ENCODE measurements around the gene RNF2. TPM values are rescaled to one million over a fixed set of nuclear protein-coding genes. Genes with fewer than 3 reads are reported as not detected.

Gene RNF2
- total RNA-seq, 1 experiment from 2014 or later = 75.3 TPM

GRCh38 chr1:185059950-185060571, 14.7 kb downstream of the RNF2 start:
- Mint-ChIP-seq H3K27ac (no peak overlapping the region), H3K9me3 (peaks cover 5 to 21% of the 10 kb centered on the region in 2 experiments; a peak in 4 of 5 replicates), H3K36me3 (ENCODE audit: insufficient read depth in 1 of 3, low read depth in 3 of 3) (peaks cover 7 to 28% (median 25%) of the 10 kb centered on the region in 3 experiments), H3K27me3 (ENCODE audit: low read depth) (no peaks in the 10 kb centered on the region), H3K4me1 (peaks cover 17 to 25% of the 10 kb centered on the region in 2 experiments), H3K4me3 (no peak overlapping the region)
- DNase-seq = no peak
- H2BK12ac ChIP-seq (ENCODE audit: insufficient read length, low read depth, low read length) = no peak overlapping the region
- no peak overlapping the region for H3K4me2 ChIP-seq (ENCODE audit: insufficient read depth, insufficient read length, low read length)
- no peak overlapping the region for H3K9ac ChIP-seq (ENCODE audit: extremely low read depth, insufficient read length, low read length)
- H3K27me3 ChIP-seq (ENCODE audit: insufficient read depth, low read length) = no peaks in the 10 kb centered on the region
- no peaks in the 10 kb centered on the region for H3K9me3 ChIP-seq (ENCODE audit: control insufficient read depth, low read depth, low read length)
- peaks cover 3% of the 10 kb centered on the region for H3K79me1 ChIP-seq (ENCODE audit: insufficient read depth, low read depth, low read length, poor library complexity, severe bottlenecking)
- no peak overlapping the region for H2AFZ ChIP-seq (ENCODE audit: low read length)
- H2BK120ac ChIP-seq (ENCODE audit: low read depth, low read length, poor library complexity, severe bottlenecking) = no peak overlapping the region
- no peak overlapping the region for H3K4ac ChIP-seq (ENCODE audit: low read depth, low read length)
- no peak overlapping the region for H2BK5ac ChIP-seq (ENCODE audit: insufficient read length, low read length)
- H3K56ac ChIP-seq (ENCODE audit: insufficient read length, low read depth, low read length) = no peak overlapping the region
- no peak overlapping the region for H4K8ac ChIP-seq (replicated peaks; ENCODE audit: insufficient read length, low read depth, low read length)
- no peaks in the 10 kb centered on the region for H4K20me1 ChIP-seq (ENCODE audit: control insufficient read depth, insufficient read depth, insufficient read length)
- H3K18ac ChIP-seq (ENCODE audit: insufficient read length, low read depth, low read length) = no peak overlapping the region
- no peak overlapping the region for H4K91ac ChIP-seq (ENCODE audit: insufficient read length, low read depth, low read length)
- no CpG with 5 or more reads among the region's 2 CpGs for WGBS (ENCODE audit: extremely low coverage, insufficient read length, low lambda C conversion rate)
- H3K4me1 ChIP-seq (ENCODE audit: insufficient read depth, low read length) = peaks cover 3% of the 10 kb centered on the region; the same call in 1 of the 2 replicates
- H3K23me2 ChIP-seq (ENCODE audit: insufficient read length, low read depth, low read length, poor library complexity, severe bottlenecking) = no peaks in the 10 kb centered on the region
- H3K79me2 ChIP-seq (ENCODE audit: insufficient read depth, low read length) = peaks cover 44% of the 10 kb centered on the region; the same call in 1 of the 2 replicates
- no peak overlapping the region for H2BK15ac ChIP-seq (ENCODE audit: low read depth, low read length)
- no peak overlapping the region for H3T11ph ChIP-seq (ENCODE audit: low read length)
- no peak overlapping the region for H3K27ac ChIP-seq (ENCODE audit: insufficient read length, low read depth, low read length)
- no peak for TF ChIP-seq CTCF (conservative IDR thresholded peaks at IDR 0.05)
- H2BK20ac ChIP-seq (ENCODE audit: low read depth, low read length, poor library complexity, severe bottlenecking) = no peak overlapping the region
- H3K23ac ChIP-seq (ENCODE audit: insufficient read length, low read depth, low read length) = no peak overlapping the region
- no peak overlapping the region for H2AK5ac ChIP-seq (ENCODE audit: insufficient read length, low read length)
- no peak overlapping the region for H4K5ac ChIP-seq (ENCODE audit: insufficient read length, low read depth, low read length)
- H3K14ac ChIP-seq (ENCODE audit: insufficient read depth, low read length) = no peak overlapping the region
